GM19395 (cell line): ENCODE measurements around the gene CKM.

Experiments
- ATAC-seq: cut with Tn5 transposase; IDR thresholded peaks from one replicate; pipeline ENCODE4 v1.9.1; 2021; ENCODE audit warnings: mild to moderate bottlenecking, moderate library complexity; ENCODE audit not compliant: unreplicated experiment

The CKM gene

GRCh38 chr19:45322744-45323281 is at the start of gene CKM:
CKM (minus strand) TSS chr19:45322875; CDS start chr19:45319713, 3,162 bp downstream.
- no peak for ATAC-seq

- ATAC-seq, result peak; percentile 94
Observed at GRCh38 chr19:45370410-45371204, 47.9 kb upstream of the CKM start, which contains the start of gene ERCC2. ERCC2 (minus strand) TSS chr19:45370573; CDS start chr19:45370540, 33 bp downstream.

GRCh38 chr19:45368737-45369340 is 46.2 kb upstream of the CKM start:
- ATAC-seq, result no peak

- ATAC-seq, result no peak
Observed at GRCh38 chr19:45368127-45368526, 45.5 kb upstream of the CKM start.

- no peak for ATAC-seq
Observed at GRCh38 chr19:45364696-45365095, 42.0 kb upstream of the CKM start.

GRCh38 chr19:45363861-45364459 is 41.3 kb upstream of the CKM start:
- no peak for ATAC-seq

- no peak for ATAC-seq
Observed at GRCh38 chr19:45362291-45362690, 39.6 kb upstream of the CKM start.

GRCh38 chr19:45361608-45362007 is 38.9 kb upstream of the CKM start:
- no peak for ATAC-seq

- ATAC-seq, result no peak
Observed at GRCh38 chr19:45358213-45358792, 35.6 kb upstream of the CKM start.

GRCh38 chr19:45357445-45357783 is 34.7 kb upstream of the CKM start:
- no peak for ATAC-seq

- ATAC-seq, result no peak
Observed at GRCh38 chr19:45356760-45357444, 34.2 kb upstream of the CKM start.

- ATAC-seq, result no peak
Observed at GRCh38 chr19:45355910-45356309, 33.2 kb upstream of the CKM start.

GRCh38 chr19:45355402-45355801 is 32.7 kb upstream of the CKM start:
- ATAC-seq, result no peak

- ATAC-seq, result no peak
Observed at GRCh38 chr19:45354241-45354842, 31.7 kb upstream of the CKM start.

- no peak for ATAC-seq
Observed at GRCh38 chr19:45352914-45353796, 30.5 kb upstream of the CKM start.

GRCh38 chr19:45352471-45352870 is 29.8 kb upstream of the CKM start:
- ATAC-seq, result no peak

GRCh38 chr19:45352062-45352461 is 29.4 kb upstream of the CKM start:
- ATAC-seq, result no peak

GRCh38 chr19:45351401-45351952 is 28.8 kb upstream of the CKM start:
- ATAC-seq, result no peak

- no peak for ATAC-seq
Observed at GRCh38 chr19:45350477-45351058, 27.9 kb upstream of the CKM start.
